Regular cardiac myocyte (primary cell): ENCODE measurements around the gene SF3A2. TPM values are rescaled to one million over a fixed set of nuclear protein-coding genes. Genes with fewer than 3 reads are reported as not detected.

Source experiments
- total RNA-seq: library from RNA; depleted of rRNA; stranded (reverse); fragments of >200 nt; gene quantifications from 2 replicates; pipeline ENCODE4 v1.2.3, GENCODE V29; 2014

SF3A2 gene
- 17.4 and 22.6 TPM in 2 replicates for total RNA-seq

GRCh38 chr19:2236314-2237050 lies at the start of gene SF3A2, which contains the start of gene PLEKHJ1:
Gene SF3A2 (plus strand): TSS chr19:2236824. CDS start chr19:2243419, 6,595 bp downstream.
Gene PLEKHJ1 (minus strand): TSS chr19:2236329. CDS start chr19:2236248, 81 bp downstream.

GRCh38 chr19:2249010-2249866 lies 12.6 kb downstream of the SF3A2 start, which contains the start of gene AMH:
Gene AMH (plus strand): TSS chr19:2249323. CDS start chr19:2249333, 10 bp downstream.

GRCh38 chr19:2255982-2256685 lies 19.5 kb downstream of the SF3A2 start, which contains the start of gene JSRP1:
Gene JSRP1 (minus strand): TSS chr19:2256417. CDS start chr19:2255314, 1,103 bp downstream.

GRCh38 chr19:2282062-2282861 lies 45.6 kb downstream of the SF3A2 start, which contains the start of gene PEAK3:
Gene PEAK3 (minus strand): TSS chr19:2282175. CDS start chr19:2280931, 1,244 bp downstream.

Other genes starting within 250 kb of the SF3A2 start
- gene BTBD2, start 221.1 kb upstream of the SF3A2 start, total RNA-seq, result 37.5 and 47.5 TPM in 2 replicates
- gene MKNK2, start 185.6 kb upstream of the SF3A2 start, total RNA-seq, result 73.9 and 89.0 TPM in 2 replicates
- gene MOB3A, start 140.5 kb upstream of the SF3A2 start, total RNA-seq, result 8.5 and 17.1 TPM in 2 replicates
- 0.58 and 0.85 TPM in 2 replicates for gene IZUMO4, start 139.9 kb upstream of the SF3A2 start, total RNA-seq
- 89.4 and 121 TPM in 2 replicates for gene AP3D1, start 85.3 kb upstream of the SF3A2 start, total RNA-seq
- gene DOT1L, start 72.9 kb upstream of the SF3A2 start, total RNA-seq, result 3.7 and 8.8 TPM in 2 replicates
- gene PLEKHJ1, start 495 bp upstream of the SF3A2 start, total RNA-seq, result 35.5 and 65.2 TPM in 2 replicates
- 0.19 and 0.85 TPM in 2 replicates for gene AMH, start 12.5 kb downstream of the SF3A2 start, total RNA-seq
- gene JSRP1, start 19.6 kb downstream of the SF3A2 start, total RNA-seq, result under 0.01 TPM in 1 of 2 replicates, not detected in the other
- gene PEAK3, start 45.4 kb downstream of the SF3A2 start, total RNA-seq, result not detected in 2 replicates
- gene LINGO3, start 71.3 kb downstream of the SF3A2 start, total RNA-seq, result not detected in 2 replicates
- 121 and 187 TPM in 2 replicates for gene LSM7, start 91.8 kb downstream of the SF3A2 start, total RNA-seq
- 20.3 and 24.8 TPM in 2 replicates for gene SPPL2B, start 91.9 kb downstream of the SF3A2 start, total RNA-seq
- gene TMPRSS9, start 123.4 kb downstream of the SF3A2 start, total RNA-seq, result under 0.01 TPM in 2 replicates
- gene TIMM13, start 190.8 kb downstream of the SF3A2 start, total RNA-seq, result 22.6 and 39.9 TPM in 2 replicates
- gene LMNB2, start 220.1 kb downstream of the SF3A2 start, total RNA-seq, result 35.2 and 183 TPM in 2 replicates
- gene GADD45B, start 239.3 kb downstream of the SF3A2 start, total RNA-seq, result 22.8 and 52.7 TPM in 2 replicates